Raji (cell line): Measurements from ENCODE around the gene ITPR2.

Experiments used
- POLR2A ChIP-seq: IDR thresholded peaks from 2 replicates; pipeline ENCODE4 v1.6.1; 2011; ENCODE audit warnings: low read depth, low read length, control low read depth; ENCODE audit not compliant: insufficient read depth

Gene ITPR2

DNA sequence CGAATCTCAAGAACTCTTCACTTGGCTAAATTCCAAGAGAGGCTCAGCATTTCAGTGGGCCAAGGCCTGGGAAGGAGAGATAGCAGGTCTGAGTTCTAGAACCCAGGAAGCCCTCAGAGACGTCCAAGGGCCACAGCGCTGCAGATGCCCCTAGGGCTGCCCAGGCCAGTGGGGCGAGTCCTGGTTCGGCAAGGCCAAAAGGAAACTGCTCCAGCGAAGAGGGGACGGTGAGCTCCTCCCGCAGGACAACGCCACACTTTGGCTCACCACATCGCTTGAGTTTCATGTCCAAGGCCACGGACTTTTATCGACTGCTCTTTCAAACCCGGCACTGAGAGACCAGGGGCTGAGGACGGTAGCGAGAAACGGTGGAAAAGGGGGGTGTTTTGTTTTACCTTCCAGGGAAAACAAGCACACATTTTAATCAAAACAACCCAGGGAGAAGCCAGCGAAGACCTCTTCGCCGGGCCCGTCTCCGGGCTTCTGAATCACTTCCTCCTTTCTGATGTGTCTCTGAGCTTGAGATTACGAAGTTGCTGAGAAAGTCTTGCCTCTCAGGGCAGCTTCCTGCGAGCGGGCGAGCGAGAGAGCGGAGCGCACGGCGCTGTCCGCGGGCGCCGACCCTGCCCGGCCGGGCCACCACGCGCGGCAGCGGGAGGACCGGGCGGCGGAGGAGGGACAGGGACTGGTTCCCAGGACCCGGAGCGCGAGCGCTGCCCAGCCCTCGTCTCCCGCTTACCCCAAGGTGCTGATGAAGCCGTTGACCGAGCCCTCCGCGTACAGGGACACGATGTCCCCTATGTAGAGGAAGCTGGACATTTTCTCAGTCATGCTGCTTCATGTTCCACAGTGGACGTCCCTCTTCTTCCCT lies 808 bp downstream of the ITPR2 start:
- TF ChIP-seq POLR2A, result no peak

DNA sequence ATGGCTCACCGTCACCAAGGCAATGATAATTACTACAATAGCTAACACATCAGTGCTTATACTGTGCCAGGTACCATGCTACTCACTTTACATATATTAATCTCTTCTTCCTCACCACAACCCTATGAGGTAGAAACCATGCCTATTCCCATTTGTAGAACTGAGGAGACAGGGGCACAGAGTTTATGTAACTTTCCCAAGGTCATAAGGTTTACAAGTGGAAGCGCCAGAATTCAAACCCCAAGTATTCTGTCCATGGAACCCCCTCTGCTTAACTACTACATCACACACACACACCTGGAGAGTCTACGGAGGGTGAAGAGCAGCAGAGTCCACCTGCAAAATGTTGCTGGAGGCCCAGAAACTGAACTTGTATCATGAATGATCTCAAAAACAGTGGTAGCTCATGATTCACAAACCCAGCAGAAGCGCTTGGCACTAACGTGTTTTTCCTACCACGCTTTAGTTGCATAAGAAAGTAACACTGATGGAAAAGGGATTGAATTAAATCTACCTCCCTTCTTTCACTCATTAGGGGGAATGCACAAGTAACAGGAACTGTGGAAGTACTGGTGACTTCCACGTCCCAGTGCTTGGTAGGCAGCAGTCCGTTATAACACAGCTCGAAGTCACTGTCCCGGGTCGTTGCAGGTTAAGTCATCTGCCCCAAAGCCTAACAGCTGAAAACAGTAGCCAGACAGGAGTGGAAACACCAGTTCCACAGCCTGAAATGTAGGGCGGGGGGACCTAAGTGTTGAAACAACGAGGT lies 2.0 kb downstream of the ITPR2 start:
- TF ChIP-seq POLR2A, result no peak

DNA sequence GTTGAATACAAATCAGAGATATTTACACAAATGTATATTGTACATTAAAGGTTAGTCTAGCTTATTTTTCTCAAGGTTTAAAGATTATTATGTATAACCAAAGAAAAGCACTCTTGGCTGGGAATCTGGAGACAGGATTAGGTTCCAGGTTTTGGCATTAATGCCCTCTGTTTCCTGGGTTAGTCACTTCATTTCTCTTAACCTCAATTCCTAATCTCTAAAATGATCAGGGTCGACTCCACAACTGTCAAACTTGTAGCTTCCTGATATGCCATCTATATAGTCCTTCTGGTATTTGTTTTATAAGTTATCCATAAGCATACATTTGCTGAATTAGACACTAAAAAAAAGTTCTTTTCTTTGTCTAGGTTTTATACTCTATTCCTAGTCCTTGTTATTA lies 2.6 kb downstream of the ITPR2 start:
- no peak for TF ChIP-seq POLR2A

DNA sequence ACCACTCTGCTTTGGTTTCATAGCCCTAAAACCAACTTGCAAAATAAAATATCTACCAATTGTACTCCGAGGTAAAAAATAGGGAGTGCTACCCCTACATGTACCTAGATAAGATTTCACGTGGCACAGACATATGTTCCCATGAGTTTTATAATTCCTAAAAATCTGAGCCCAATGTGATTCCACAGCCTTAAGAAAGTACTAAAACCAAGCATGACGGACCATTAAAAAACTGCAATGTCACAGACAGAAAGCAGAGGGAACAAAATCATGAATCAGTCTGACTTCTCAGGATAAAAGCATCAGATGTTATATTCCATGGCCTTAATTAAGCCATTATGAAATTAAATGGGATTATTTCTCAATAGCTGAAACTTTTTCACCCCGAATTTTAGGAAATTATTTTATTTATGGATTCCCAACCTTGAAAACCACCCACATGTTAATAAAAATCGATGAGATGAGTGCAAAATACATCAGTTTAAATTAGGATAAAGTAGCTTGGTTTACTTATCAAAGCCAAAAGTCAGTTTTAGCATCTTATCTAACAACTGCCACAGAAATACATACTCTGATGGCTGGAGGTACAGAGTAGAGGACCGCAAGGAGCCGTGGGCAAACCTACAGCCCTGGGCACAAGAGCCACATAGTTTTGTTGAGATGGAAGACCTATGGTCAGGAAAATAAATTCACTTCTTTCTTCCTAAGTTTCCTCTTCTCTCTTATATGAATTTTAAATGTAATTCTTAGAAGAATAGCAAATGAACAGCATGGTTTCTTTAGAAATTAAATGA lies 4.5 kb downstream of the ITPR2 start:
- TF ChIP-seq POLR2A, result no peak

DNA sequence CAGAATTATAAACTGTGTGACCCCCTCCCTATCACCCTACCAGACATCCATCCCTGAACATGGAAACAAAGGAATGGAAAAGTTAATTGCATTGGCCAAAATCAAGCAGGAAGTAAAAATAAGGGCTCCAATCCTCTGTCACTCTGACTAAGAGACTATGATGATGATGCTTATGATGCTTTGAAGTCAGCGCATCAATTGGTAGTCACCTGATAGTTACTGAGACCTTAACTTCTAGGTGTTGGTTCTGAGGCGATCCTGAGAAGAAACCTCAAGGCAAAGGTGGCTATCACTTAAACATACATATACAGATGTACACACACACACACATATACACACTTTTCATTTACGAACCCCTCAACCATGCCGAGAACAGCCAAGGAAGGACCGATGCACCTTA lies 6.6 kb downstream of the ITPR2 start:
- TF ChIP-seq POLR2A, result no peak

DNA sequence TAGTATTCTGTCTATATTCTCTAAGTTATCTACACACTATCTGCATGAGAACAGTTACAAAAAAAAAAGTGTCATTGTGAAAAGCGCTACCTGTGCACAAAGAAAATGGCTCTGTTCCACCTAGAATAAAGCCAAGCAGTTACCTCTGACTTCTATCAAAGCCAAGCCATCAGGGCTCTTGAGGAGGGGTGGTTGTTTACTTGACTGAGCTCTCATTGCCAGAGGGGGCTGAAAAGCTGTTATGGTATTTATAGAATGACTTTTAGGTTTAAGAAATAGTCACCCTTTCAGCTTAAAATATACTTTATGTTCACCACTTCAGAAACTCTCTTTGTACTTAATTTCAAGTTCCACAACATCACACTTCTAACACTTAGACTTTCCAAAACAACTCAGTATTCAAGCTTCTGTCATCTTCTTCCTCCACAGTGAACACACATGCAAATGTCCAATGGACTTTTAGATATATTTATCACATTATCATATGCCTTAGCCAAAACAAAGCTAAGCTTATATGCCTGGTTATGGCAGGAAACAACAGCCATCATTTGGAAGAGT lies 7.5 kb downstream of the ITPR2 start:
- no peak for TF ChIP-seq POLR2A

DNA sequence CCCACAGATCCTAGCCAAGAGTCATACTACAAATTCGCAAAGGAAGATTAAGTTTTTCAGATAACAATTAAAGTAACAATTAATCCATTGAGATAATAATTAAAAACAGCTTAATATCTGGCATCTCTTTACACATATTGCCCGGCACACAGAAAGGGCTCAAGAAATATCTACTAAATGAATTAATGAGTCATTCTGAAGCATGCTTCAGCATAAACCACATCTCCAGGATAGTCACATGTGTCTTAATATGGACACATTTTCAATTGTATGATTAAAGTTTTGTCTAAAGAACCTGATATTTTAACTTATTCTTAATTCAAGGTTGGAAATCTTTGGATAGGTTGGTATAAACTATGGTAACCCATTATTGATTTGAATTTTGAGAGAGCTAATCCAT lies 9.6 kb downstream of the ITPR2 start:
- TF ChIP-seq POLR2A, result no peak

DNA sequence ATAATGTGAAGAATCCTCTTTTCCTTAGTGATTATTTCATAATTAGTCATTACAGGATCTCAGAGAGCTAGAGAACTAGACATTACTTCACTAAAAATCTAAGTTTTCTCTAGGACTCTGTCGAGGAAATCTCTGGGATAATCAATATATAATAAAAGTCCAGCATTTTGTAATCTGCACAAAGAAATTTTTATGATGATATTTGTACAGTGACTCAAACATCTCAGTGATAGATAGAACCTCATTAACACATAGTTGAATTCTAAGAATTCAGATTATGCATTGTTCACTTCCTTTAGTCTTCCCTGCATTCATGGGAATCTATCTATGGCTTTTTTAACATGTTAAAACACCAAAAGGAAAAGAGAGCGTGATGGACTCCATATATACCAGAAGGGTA lies 11.0 kb downstream of the ITPR2 start:
- TF ChIP-seq POLR2A, result no peak

DNA sequence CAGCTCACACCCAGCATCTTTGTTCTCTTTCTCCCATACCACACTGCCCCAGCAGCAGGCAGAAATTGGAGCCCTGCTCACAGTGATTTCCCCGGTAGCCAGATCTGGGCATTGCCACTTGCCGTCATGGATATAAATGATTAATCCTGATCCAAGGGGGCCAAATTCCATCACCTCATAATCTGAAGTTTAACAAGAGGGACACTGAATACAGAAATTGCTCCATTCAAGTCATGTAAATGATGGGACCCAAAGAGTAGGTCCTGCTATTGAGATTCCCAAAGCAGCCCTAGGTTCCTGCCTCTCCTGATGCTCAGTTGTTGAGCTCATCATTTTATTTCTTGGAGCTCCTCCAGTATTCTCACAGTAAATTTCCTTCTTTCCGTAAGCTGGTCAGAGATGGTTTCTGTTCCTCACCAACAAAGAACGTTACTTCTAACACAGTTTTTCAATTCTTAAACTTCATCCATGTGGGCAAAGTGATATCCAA lies 11.7 kb downstream of the ITPR2 start:
- no peak for TF ChIP-seq POLR2A

DNA sequence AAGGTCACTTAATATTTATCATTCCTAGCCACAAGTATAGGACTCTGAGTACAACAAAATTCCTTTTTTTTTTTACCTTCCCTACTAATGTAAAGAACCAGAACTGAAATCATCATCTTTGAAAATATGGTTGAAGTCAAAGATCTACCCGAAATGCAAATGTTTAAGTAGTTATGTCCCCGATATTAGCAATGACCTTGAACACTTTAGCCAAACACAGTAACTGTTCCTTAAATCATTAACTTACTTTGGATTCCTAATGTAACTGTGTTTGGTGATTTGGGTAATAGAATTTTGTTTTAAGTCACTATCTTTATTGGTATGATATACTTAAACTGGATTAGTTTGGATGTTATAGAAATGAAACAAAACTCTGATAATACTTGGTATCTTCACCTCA lies 14.4 kb downstream of the ITPR2 start:
- TF ChIP-seq POLR2A, result no peak

DNA sequence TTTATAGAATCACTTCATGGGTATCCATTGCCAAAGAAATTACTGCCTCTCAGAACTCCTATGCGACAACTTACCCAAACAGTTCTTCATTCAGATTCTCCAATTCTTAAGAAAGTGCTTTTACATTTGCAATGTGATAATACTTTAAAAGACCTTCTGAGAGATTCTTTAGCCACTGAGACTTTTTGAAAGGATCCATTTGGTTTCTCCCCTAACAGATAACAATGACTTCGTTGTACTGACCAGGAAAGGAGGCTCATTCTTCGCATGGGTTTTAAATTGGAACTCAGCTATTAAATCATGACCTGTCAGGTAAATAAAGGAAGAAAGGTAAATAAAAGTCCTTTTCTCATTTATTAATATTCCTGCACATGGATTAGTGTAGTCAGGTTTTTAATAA lies 14.8 kb downstream of the ITPR2 start:
- no peak for TF ChIP-seq POLR2A

DNA sequence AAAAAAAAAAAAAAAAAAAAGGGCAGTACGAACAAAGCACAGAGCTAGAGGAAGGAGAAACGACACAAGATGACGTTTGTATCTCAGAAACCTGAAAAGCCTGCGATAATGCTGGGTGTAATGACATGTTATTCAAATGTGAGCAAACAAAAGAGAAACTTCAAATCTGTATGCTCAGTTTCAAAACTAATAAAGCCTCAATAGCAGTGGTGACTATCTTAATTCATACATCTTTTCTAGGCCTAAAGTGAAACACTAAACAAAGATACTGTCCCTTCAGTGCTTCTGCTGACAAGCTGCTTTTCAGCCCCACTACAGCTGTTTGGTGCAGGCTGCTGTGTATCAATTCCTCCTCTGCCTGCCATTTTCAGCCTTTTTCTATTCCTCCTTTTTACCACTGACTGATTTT lies 15.8 kb downstream of the ITPR2 start:
- TF ChIP-seq POLR2A, result no peak

DNA sequence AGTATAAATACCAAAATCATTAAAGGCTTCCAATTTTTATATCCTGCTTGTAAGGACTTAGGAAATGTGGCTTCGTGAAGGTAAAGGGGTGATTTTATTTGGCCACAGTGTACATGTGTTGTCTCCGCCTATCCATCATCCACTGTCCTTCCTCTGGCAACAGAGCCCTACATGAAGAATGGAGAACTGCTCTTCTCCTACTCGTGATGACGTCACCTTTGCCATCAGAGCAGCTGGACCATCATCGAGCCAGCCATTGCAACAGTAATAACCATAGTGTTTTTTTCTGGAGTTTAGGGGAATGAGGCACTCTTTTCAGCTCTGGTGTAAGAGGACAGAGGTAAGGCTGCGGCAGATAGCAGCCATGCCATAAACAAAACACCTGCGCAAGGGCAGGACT lies 19.2 kb downstream of the ITPR2 start:
- no peak for TF ChIP-seq POLR2A

DNA sequence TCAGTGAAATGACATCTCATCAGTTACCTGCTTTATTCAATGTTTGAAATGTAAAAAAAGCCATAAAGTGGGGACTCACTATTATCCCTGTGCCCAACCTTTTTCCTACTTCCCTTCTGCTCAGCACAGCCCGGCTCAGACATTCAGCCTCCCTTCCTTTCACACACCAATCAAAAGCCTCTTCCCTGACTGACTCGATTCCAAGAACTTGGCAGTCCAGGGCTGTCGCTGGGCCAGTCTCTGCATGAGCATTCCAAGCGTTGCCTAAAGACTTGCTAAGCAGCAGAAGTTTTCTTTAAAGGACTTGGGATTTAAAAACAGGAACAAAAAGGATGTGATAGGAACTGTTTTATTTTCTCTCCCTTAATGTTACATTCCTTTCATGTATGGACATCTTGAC lies 22.7 kb downstream of the ITPR2 start:
- TF ChIP-seq POLR2A, result no peak
